D721Med (cell line): ENCODE results near the gene WFS1.

Experiments used
- DNase-seq: peaks from one replicate; pipeline ENCODE4 v3.0.0; 2011; ENCODE audit warnings: low spot score; ENCODE audit not compliant: insufficient read length
- FAIRE-seq: peaks from 2 replicates; lab custom pipeline; 2011; peaks lifted over from hg19 to GRCh38; lab: Jason Lieb, UNC
- TF ChIP-seq, protein P1 (sequence below): IDR thresholded peaks from 2 replicates; pipeline ENCODE4 v1.5.1; 2012; ENCODE audit warnings: mild to moderate bottlenecking, control low read depth; ENCODE audit not compliant: insufficient read depth; ENCODE audit errors: missing control alignments

The WFS1 gene

GRCh38 chr4:6246170-6246634 lies 23.4 kb upstream of the WFS1 start:
- no peak for FAIRE-seq
- TF ChIP-seq, protein P1, sequence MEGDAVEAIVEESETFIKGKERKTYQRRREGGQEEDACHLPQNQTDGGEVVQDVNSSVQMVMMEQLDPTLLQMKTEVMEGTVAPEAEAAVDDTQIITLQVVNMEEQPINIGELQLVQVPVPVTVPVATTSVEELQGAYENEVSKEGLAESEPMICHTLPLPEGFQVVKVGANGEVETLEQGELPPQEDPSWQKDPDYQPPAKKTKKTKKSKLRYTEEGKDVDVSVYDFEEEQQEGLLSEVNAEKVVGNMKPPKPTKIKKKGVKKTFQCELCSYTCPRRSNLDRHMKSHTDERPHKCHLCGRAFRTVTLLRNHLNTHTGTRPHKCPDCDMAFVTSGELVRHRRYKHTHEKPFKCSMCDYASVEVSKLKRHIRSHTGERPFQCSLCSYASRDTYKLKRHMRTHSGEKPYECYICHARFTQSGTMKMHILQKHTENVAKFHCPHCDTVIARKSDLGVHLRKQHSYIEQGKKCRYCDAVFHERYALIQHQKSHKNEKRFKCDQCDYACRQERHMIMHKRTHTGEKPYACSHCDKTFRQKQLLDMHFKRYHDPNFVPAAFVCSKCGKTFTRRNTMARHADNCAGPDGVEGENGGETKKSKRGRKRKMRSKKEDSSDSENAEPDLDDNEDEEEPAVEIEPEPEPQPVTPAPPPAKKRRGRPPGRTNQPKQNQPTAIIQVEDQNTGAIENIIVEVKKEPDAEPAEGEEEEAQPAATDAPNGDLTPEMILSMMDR = no peak
- DNase-seq = no peak

GRCh38 chr4:6248394-6248793 lies 21.3 kb upstream of the WFS1 start:
- DNase-seq (no peak), FAIRE-seq (no peak)
- TF ChIP-seq, protein P1 = no peak

DNA sequence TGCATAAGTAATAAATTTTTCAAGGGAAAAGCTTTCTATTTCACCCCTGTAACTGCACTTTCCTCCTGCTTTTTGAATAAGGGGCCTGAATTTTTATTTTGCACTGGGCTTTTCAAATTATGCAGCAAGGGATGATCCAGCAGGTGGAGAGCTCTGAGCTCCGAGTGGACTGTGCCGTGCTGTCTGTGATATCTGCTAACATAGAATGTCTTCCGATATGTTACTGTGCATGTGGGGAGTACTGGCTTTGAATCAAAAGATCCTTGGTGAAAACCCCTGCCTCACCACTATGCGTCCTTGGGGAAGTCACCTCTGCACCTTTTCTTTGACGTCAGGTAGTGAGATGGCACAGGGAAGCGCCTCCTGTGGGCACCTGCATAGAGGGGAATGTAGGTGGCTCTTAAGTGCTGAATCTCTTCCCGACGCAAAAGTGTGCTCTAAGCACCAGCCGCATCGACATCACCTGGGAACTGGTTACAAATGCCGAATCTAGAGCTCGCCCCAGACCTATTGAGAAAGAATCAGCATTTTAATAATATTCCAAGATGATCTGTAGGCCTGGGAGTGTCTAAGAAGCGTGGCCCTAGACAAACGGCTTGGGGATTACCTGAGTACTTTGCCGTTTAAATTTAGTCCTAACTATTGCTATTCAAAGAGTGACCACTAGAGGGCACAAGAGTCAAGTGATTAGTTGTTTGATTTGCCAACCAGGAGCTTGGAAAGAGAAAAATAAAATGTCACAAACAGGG lies 19.2 kb upstream of the WFS1 start:
- TF ChIP-seq, protein P1 = peak; percentile 87
- peak; percentile 89 for FAIRE-seq
- peak; percentile 81 for DNase-seq

GRCh38 chr4:6250984-6251295 lies 18.7 kb upstream of the WFS1 start:
- TF ChIP-seq, protein P1 = no peak
- DNase-seq = no peak
- no peak for FAIRE-seq

- FAIRE-seq (no peak), DNase-seq (no peak)
- TF ChIP-seq, protein P1 = no peak
These were observed 18.3 kb upstream of the WFS1 start for GRCh38 chr4:6251365-6251764.

DNA sequence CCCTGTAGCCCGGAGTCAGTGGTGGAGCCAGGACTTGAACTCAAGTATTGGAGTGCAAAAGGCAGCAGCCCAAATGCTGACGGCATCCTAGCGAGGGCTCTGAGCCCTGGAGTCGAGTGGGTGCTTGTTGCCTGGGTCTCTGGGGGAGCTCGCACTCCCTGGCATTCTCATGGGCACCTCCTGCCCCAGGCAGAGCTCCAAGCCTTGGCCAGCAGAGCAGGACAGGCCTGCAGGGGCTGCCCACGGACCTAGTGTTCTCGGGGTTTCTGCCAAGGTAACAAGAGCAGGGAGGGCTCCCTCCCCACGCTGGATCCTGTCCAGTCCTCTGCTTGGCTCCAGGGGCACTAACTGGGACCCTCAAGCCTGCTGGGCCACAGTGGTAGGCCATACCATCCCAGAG lies 17.6 kb upstream of the WFS1 start:
- DNase-seq (no peak), FAIRE-seq (no peak)
- TF ChIP-seq, protein P1 = no peak

- no peak for FAIRE-seq
- no peak for DNase-seq
- TF ChIP-seq, protein P1 = no peak
These were observed 16.5 kb upstream of the WFS1 start for GRCh38 chr4:6253111-6253510.
